A673 (cell line): Measurements from ENCODE around the gene AGRN. TPM values are rescaled to one million over a fixed set of nuclear protein-coding genes. Genes with fewer than 3 reads are reported as not detected.
A peak's percentile ranks its signal among the peaks of the same experiment; 100 is the strongest.

Experiments
- BruUV-seq: library from RNA; stranded (reverse); fragments of 400-500 nt; replicated peaks from 2 replicates; lab custom pipeline; 2021; lab: Mats Ljungman, UMichigan
- CTCF ChIA-PET: fragments of 300-600 bp; sonication (Branson Sonifier 250); formaldehyde crosslinking; loops from one replicate; lab custom pipeline; 2022; ENCODE audit warnings: antibody characterized with exemption; lab: Charles Lee
- POLR2A ChIA-PET: fragments of 300-600 bp; sonication (Branson Sonifier 250); formaldehyde crosslinking; loops from one replicate; lab custom pipeline; 2022; ENCODE audit warnings: antibody characterized with exemption; ENCODE audit not compliant: low non-redundant PET; lab: Charles Lee
- DNase-seq: peaks from one replicate; pipeline ENCODE4 v3.0.0-alpha.2; 2015; ENCODE audit warnings: low spot score
- H3K27ac ChIP-seq: fragments of 200-600 bp; sonication (generic); 2 replicates; pipeline ENCODE4 v1.5.1; 2016; ENCODE audit warnings: mixed run types, low read depth, mild to moderate bottlenecking, mixed read lengths, antibody characterized with exemption, low read length; ENCODE audit not compliant: poor library complexity, severe bottlenecking
- H3K27me3 ChIP-seq: fragments of 200-600 bp; sonication (generic); replicated peaks from 2 replicates; pipeline ENCODE4 v1.6.1; 2017; ENCODE audit warnings: mixed run types, low read depth, mild to moderate bottlenecking, mixed read lengths, antibody characterized with exemption, low read length; ENCODE audit not compliant: insufficient read depth, poor library complexity
- H3K36me3 ChIP-seq: fragments of 200-600 bp; sonication (generic); 2 replicates; pipeline ENCODE4 v1.6.1; 2016; ENCODE audit warnings: mixed run types, mild to moderate bottlenecking, mixed read lengths, antibody characterized with exemption, low read length; ENCODE audit not compliant: insufficient read depth, poor library complexity, severe bottlenecking
- H3K4me1 ChIP-seq: fragments of 200-600 bp; sonication (generic); 2 replicates; pipeline ENCODE4 v1.6.1; 2017; ENCODE audit warnings: mixed run types, mild to moderate bottlenecking, mixed read lengths, antibody characterized with exemption, low read length; ENCODE audit not compliant: insufficient read depth, poor library complexity, severe bottlenecking
- H3K4me3 ChIP-seq: fragments of 200-600 bp; sonication (generic); 2 replicates; pipeline ENCODE4 v1.5.1; 2016; ENCODE audit warnings: low read depth, mixed run types, mild to moderate bottlenecking, mixed read lengths, low read length; ENCODE audit not compliant: poor library complexity, severe bottlenecking
- H3K9me3 ChIP-seq: fragments of 200-600 bp; sonication (generic); 2 replicates; pipeline ENCODE4 v1.6.1; 2016; ENCODE audit warnings: mixed run types, low read depth, mild to moderate bottlenecking, mixed read lengths, antibody characterized with exemption, low read length; ENCODE audit not compliant: poor library complexity, severe bottlenecking
- EZH2 ChIP-seq: fragments of 200-600 bp; sonication (generic); IDR thresholded peaks from 2 replicates; pipeline ENCODE4 v1.6.1; 2017; ENCODE audit warnings: borderline replicate concordance, low read depth, mild to moderate bottlenecking, mixed read lengths, antibody characterized with exemption, low read length; ENCODE audit not compliant: poor library complexity, severe bottlenecking
- intact Hi-C: fragments of 100-400 bp; cut with micrococcal nuclease; formaldehyde crosslinking; loops from one replicate; pipeline ENCODE4 v1.10.0; 2022; ENCODE audit not compliant: unreplicated experiment
- total RNA-seq: library from RNA; stranded (reverse); gene quantifications from 2 replicates; pipeline ENCODE4 v1.2.3, GENCODE V29; 2021
- TF ChIP-seq, protein P1 (sequence below): fragments of 300-800, 200-600 bp; sonication (generic); conservative IDR thresholded peaks from 2 replicates; pipeline ENCODE4 v1.5.1; 2017; ENCODE audit warnings: low read depth, mild to moderate bottlenecking, antibody characterized with exemption, low read length, moderate library complexity, mixed read lengths

Gene AGRN
- total RNA-seq, 1 experiment from 2014 or later: 151 TPM

DNA sequence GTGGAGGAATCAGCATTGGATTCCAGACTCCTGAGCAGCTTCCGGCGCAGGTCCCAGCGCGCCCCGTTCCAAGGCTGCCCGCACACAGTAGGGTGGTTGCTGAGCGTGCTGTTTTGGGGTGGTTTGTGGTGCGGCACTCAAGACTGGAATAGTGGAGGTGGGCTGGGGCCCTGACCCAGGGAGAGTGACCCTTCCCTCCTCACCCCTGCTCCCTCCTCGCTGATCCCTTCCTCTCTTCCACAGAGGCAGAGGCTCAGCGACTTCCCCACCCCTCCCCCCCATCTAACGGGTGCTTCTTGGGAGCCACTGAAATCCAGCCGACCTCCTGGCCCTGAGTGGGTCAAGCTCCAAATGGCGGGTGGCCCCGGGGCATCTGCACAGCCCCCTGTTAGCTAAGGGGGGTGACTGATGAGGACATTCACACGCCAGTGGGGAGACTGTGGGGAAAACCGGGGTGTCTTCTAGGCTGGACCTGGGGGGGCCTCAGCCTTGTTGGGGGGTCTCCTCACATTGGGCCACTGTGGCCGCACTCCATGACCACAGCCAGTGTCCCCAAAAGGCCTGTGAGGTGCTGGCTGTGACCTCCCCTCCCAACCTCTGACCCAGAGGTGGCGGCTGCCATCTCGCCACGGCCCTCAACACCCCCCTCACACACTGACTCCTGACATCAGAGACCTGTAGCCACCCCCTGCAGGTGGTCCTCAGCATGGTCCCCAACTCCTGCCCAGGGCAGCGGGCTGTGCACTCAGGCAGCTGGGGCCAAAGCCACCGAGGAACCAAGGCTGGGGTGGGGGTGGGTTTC, 16.1 kb upstream of the AGRN start:
- CTCF ChIA-PET: interaction anchor here (1.5 to 3.0 kb wide), 2 partner anchors 10 kb away, joined by 3 to 14 read pairs; partner anchors contain the start of gene ISG15
- POLR2A ChIA-PET: interaction anchor here (0.6 kb wide), 1 partner anchor 25 kb away, joined by 5 read pairs; no protein-coding TSS in a partner anchor
- intact Hi-C loops: loop anchor here (5.0 kb wide), 1 partner anchor 58 kb away; no protein-coding TSS in a partner anchor
- Histone ChIP-seq H3K4me3 (no peak overlapping the region), H3K27ac (no peak overlapping the region), H3K36me3 (no peaks in the 10 kb centered on the region), H3K9me3 (no peaks in the 10 kb centered on the region), H3K4me1 (peaks cover 18% of the 10 kb centered on the region), H3K27me3 (no peaks in the 10 kb centered on the region)
- BruUV-seq: no TSS peak
- DNase-seq: no peak
- TF ChIP-seq, protein P1, sequence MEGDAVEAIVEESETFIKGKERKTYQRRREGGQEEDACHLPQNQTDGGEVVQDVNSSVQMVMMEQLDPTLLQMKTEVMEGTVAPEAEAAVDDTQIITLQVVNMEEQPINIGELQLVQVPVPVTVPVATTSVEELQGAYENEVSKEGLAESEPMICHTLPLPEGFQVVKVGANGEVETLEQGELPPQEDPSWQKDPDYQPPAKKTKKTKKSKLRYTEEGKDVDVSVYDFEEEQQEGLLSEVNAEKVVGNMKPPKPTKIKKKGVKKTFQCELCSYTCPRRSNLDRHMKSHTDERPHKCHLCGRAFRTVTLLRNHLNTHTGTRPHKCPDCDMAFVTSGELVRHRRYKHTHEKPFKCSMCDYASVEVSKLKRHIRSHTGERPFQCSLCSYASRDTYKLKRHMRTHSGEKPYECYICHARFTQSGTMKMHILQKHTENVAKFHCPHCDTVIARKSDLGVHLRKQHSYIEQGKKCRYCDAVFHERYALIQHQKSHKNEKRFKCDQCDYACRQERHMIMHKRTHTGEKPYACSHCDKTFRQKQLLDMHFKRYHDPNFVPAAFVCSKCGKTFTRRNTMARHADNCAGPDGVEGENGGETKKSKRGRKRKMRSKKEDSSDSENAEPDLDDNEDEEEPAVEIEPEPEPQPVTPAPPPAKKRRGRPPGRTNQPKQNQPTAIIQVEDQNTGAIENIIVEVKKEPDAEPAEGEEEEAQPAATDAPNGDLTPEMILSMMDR: no peak
- TF ChIP-seq EZH2: no peak

DNA sequence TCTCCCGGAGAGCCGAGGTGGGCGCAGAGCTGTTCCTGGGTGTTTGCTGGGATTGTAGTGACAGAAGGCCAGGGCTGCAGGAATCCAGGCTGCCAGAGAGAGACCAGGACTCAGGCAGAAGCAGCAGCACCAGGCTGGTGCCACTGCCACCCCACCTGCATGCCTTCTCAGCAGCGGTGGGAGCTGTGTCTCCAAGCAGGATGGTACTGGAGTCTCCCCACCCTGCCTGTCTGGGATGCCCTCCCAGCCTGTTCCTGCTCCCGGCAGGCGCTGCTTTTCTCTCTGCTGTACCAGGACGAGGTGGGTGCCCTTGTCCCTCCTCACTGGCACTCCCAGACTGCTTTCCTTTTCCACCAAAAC, 15.5 kb upstream of the AGRN start:
- Histone ChIP-seq H3K9me3 (no peaks in the 10 kb centered on the region), H3K27me3 (no peaks in the 10 kb centered on the region), H3K27ac (peak overlapping the region; percentile 30), H3K36me3 (no peaks in the 10 kb centered on the region), H3K4me1 (peaks cover 18% of the 10 kb centered on the region), H3K4me3 (no peak overlapping the region)
- no peak for DNase-seq
- ChIA-PET POLR2A (no interaction called here), CTCF (interaction anchor here (1.5 kb wide), 1 partner anchor 10 kb away, joined by 3 read pairs; no protein-coding TSS in a partner anchor)
- no TSS peak for BruUV-seq
- TF ChIP-seq, protein P1: no peak
- no peak for TF ChIP-seq EZH2
- intact Hi-C loops: loop anchor here (5.0 kb wide), 1 partner anchor 58 kb away; no protein-coding TSS in a partner anchor

DNA sequence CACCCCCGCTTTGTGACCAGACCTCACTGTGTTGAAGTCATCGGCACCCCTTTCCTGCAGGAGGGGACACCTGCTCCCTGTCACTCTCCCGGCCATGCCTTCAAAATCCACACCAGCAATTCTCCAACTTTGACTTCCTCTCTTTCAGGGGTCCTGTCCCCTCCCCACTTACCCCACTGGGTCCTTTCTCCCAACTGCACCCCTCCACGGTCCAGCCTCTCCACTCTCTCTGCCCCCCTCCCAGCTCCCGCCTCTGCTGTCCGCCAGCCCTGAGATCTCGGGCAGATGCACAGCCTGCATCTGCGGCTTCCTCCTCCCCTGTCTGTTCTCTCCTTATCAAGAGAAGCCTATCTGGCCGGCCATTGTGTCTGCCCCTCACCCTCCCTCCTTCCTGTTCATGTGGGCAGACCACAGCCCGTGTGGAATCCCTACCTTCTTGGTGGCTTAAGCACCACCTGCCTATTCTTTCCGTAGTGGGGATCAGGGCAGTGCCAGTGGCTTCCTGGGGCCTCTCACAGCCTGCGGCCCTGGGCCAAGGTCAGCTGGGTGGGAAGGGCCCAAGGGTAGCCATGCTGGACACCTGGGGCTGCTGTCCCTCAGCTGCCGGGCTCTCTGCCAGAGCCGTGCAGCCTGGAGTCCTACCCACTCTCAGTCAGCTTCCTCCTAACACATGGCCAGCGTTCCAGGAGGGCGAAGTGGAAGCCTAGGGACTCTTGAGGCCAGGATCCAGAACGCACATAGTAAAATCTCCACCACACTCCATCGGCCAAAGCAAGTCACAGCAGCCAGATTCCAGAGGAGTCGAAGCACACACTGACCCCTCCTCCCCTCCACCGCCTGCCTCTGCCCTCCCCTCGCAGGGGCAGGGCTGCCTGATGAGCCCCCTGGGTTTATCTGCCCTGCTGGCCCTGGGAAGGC, 14.9 kb upstream of the AGRN start:
- Histone ChIP-seq H3K36me3 (no peaks in the 10 kb centered on the region), H3K27me3 (no peaks in the 10 kb centered on the region), H3K9me3 (no peaks in the 10 kb centered on the region), H3K4me3 (no peak overlapping the region), H3K27ac (peak overlapping the region; percentile 30), H3K4me1 (peaks cover 18% of the 10 kb centered on the region)
- intact Hi-C loops: loop anchor here (5.0 kb wide), 1 partner anchor 57 kb away; no protein-coding TSS in a partner anchor
- no peak for DNase-seq
- CTCF ChIA-PET: interaction anchor here (1.5 kb wide), 1 partner anchor 9 kb away, joined by 3 read pairs; no protein-coding TSS in a partner anchor
- POLR2A ChIA-PET: no interaction called here
- BruUV-seq: no TSS peak
- TF ChIP-seq, protein P1: no peak
- no peak for TF ChIP-seq EZH2
